SKM-1 (cell line): ENCODE measurements around the gene GOLGA8H.
"Not testable (repeated sequence)": the region's sequence is repeated elsewhere in the genome, so short reads cannot be mapped to it uniquely, and the experiment has no call there.

ENCODE experiments used
- DNase-seq: peaks from one replicate; lab custom pipeline; 2025; ENCODE audit not compliant: unreplicated experiment; lab: John Stamatoyannopoulos, UW

Gene GOLGA8H, protein sequence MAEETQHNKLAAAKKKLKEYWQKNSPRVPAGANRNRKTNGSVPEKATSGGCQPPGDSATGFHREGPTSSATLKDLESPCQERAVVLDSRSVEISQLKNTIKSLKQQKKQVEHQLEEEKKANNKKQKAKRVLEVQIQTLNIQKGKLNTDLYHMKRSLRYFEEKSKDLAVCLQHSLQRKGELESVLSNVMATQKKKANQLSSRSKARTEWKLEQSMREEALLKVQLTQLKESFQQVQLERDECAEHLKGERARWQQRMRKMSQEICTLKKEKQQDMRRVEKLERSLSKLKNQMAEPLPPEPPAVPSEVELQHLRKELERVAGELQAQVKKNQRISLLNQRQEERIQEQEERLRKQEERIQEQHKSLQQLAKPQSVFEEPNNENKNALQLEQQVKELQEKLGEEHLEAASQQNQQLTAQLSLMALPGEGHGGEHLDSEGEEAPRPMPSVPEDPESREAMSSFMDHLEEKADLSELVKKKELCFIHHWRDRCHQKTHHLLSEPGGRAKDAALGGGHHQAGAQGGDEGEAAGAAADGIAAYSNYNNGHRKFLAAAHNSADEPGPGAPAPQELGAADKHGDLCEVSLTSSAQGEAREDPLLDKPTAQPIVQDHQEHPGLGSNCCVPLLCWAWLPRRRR

DNA sequence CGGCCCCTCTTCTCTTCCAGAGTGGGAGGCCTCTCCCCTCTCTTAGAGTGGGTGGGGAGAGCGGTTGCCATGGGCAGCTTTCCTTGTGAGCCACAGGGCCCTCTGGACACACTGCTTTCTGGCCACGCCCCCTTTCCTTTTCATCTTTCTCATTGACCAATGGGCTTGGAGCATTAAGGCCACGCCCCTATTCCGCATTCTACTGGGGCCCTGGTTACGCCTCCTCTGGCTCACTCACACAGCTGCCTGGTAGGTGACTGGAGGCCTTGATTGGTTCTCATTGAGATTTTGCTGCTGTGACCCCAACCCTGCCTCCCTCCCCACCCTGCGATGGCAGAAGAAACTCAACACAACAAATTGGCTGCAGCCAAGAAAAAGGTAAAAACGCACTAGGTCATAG is at the start of gene GOLGA8H:
GOLGA8H (plus strand) TSS at position 233 of the 400 bp plus-strand sequence; CDS start at position 331, 98 bp downstream.
- not testable (repeated sequence) for DNase-seq

DNA sequence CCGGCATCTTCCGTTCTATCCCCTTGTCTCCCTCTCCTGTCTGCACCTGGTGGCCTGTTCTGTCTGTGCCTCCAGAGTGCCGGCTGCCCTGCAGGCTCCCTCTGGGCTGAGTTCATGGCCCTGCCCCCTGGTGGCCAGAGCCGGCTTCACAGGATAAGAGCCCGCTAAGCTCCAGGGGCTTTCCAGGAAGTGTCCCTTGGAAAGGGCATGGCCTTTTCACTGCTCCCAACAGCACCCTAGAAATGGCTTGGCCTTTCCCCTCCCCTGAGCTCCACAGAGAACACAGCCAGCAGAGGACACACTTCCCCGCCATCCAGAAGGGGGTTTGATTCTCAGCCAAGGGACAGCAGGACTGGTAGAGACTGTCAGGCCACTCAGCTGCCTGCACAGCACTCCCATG is 36.9 kb upstream of the GOLGA8H start:
- DNase-seq, result not testable (repeated sequence)

DNA sequence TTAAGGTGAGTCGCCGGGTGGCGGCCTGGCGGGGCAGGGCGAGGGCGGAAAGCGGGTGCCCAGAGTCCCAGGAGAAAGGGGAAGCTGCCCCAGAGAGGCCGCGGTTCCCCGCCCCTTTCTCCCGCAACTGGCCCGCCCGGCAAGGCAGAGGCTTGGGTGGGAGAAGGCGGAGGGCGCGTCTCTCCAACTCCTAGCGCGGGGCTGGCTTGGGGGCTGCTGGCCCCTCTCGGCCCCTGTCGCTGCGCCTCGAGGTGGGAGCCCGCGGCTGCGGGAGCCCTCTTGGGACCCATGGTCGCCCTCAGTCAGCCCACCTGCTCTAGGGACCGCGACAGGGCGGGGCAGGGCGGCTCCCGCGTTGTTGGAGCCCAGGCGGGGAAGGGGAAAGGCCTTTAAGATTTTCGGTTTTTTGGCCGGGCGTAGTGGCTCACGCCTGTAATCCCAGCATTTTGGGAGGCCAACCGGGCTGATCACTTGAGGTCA is 30.8 kb upstream of the GOLGA8H start:
- DNase-seq, result not testable (repeated sequence)

DNA sequence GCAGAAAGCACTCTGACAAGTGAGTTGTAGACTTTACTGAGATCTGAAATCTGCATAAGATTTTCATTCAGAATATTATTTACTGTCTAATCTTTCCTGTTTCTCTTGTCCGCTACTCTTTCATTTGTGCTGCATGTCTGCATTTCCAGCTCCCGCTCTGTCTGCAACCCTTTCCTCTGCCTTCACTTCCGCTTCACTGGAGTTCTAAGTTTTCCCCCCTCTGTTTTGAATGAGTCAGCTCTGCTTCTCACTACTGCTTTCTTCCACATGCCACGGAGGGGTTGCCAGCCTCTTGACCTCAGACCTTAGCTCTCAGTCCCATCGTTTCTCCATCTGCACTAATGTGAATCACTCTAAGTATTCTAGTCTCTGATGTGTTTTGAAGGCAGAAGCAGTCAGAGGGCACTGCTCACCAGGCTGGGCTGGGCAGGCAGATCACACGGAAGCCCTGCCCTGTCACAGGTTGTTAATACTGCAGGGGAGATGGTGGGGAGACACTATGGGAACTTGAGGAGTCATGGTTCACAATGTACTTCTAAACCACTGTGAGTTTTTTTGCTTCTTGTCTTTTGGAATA is 24.3 kb upstream of the GOLGA8H start:
- DNase-seq, result not testable (repeated sequence)

DNA sequence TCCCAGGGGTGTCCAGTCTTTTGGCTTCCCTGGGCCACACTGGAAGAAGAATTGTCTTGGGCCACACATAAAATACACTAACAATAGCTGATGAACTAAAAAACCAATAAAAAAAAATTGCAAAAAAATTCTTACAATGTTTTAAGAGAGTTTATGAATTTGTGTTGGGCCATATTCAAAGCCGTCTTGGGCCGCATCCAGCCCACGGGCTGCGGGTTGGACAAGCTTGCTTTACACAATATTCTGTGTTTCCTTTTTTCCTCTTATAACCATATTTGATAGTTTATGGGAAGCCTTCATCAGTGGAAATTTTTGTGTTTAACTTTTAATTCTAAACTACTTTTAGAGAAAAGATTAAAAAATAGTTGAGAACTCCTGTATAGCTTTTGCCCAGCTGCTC is 23.1 kb upstream of the GOLGA8H start:
- DNase-seq, result not testable (repeated sequence)

DNA sequence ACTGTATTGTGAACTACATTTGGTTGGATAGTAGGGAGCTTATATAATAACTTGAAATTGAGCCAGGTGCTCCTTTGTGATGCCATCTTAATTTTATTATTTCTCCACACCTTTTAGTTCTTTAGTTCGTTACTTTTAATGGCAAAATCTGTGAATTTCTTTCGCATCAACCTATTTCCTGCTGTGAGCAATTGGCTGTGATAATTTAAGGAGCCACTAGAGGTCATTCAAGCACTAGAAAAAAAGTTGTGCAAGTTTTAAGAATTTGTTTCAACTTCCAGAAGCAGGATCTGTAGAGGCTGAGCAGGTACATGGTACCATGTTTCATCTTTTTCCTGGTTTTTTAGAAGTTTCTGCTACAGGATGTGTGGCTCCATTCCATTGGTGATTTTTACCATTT is 4.9 kb upstream of the GOLGA8H start:
- DNase-seq, result not testable (repeated sequence)

DNA sequence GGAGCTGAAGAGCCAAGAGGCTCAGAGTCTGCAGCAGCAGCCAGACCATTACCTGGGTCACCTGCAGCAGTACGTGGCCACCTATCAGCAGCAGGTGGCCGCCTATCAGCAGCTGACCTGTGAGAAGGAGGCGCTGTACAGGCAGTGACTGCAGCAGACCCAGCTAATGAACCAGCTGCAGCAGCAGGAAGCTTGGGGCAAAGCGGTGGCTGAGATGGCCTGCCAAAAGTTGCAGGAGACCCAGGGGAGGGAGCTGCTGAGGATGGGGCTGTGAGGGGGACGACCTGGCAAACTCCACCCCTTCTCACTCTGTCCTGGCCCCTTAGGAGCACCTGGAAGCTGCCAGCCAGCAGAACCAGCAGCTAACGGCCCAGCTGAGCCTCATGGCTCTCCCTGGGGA is 8.4 kb downstream of the GOLGA8H start:
- DNase-seq, result not testable (repeated sequence)

DNA sequence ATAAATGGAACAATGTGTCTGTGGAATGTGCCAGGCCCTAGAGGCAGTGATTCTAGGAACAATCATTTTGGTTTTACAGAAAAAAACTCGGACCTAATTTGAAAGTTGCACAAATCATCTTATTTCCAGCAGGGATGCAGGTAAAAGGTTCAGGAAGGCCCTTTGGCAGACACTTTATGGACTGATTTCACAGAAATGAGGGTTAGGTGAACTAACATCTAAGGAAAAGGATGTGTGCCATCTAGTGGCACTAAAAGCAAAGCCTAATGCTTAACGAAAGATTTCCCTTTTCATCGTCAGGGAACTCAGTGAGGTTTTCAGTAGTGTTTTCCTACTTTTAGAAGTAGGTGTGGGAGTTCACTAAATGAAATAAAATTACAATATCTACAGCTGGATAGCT is 17.5 kb downstream of the GOLGA8H start:
- not testable (repeated sequence) for DNase-seq

DNA sequence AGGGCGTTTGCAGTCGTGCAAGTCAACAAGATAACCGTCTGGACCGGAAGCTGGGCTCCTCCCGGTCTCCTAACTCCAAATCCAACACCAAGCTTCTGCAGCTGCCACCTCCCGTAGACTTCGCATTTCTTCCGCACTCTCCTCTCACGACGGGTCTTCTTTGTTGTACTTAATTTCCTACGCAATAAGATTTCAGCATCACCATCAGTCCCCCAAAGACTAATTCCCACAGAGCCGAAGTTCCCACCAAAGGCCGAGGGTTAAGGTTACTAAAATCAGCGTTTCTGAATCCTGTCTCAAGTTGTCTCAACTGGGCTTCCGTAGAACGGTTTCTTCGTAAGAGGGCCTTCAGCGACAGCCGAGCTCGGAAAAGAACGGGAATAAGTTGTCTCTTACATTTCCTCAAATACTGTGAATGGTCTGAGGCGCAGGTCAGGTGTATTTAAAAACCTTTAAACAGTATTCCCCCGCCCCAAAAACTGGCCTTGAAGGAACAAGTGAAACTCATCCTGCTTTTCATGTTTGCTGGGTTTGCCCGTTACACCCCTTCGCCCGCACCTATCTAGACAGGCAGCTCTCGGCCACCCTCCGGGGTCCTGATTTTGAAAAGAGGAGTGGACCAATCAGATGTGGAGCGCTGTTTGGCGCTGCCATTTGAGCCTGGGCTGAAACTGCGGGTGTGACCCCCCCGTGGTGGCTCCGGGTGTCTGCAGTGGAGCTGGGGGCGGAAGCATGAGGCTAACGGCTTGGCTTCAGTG is 21.8 kb downstream of the GOLGA8H start, which contains the start of gene ARHGAP11B:
ARHGAP11B (plus strand) TSS at position 693 of the 758 bp plus-strand sequence.
- not testable (repeated sequence) for DNase-seq

DNA sequence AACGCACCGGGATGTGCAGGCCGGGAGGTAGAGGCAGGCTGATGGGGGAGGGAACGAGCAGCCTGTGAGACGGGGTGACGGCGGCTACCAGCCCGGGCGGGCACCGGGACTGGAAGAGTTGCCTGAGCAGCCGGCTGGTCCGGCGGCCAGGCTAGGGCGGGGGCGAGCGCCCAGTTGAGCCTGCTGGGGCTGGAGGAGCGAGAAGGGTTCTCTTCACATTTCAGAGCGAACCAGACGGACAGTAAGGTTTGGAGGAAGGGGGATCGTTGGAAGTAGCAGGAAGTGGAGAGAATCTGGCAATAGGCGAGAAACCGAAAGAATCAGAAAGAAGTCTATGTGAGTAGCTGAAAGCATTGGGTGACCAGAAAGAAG is 22.4 kb downstream of the GOLGA8H start:
- DNase-seq, result not testable (repeated sequence)

DNA sequence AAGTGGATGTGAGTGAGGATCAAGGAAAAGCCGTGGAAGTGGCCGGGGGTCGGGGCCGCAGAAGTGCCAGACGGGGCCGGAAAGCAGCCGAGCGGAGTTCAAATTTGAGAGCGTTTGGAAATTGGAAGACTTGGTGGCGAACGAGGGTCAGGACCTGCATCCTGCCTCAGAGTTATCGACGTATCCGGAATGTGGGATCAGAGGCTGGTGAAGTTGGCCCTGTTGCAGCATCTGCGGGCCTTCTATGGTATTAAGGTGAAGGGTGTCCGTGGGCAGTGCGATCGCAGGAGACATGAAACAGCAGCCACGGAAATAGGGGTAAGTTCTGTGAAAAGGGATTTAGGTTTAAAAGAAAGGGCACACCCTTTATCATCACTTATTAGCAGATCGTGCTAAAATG is 22.8 kb downstream of the GOLGA8H start:
- not testable (repeated sequence) for DNase-seq

DNA sequence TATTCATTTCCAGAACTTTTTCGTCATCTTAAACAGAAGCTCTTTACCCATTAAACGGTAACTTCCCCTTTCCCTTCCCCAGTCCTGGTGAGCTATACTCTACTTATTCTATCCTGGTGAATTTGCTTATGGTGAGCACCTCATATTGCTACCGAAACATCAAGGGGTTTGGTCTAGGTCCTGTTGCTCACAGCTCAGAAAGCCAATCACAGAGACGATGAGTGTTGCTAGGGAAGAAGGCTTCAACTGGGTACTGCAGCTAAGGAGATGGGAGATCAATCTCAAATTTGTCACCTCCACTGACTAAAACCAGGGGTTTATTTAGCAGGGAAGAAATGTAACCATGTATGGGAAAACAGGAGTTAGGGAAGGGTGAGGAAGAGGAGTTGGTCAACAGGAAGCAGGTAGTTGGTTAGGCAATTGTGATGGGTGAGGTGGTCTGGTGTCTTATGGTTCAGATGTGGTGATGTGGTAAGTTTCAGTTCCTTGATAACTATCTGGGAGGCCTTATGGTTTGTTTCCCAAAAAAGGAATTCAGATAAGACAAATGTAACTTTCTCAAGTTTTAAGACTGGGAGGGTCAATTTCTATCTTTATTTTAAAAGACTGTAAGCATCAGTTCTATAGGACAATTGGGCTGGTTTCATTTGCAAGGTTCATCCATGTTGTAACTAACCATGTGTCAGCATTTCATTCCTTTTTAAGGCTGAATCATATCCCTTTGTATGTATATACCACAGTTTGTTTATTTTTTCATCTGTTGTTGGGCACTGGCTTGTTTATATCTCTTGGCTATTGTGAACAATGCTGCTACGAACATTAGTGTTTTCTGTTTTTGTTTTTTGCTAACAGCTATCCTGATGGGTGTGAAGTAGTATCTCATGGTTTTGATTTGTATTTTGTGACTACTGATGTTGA is 46.4 kb downstream of the GOLGA8H start:
- peak; percentile 23 for DNase-seq

DNA sequence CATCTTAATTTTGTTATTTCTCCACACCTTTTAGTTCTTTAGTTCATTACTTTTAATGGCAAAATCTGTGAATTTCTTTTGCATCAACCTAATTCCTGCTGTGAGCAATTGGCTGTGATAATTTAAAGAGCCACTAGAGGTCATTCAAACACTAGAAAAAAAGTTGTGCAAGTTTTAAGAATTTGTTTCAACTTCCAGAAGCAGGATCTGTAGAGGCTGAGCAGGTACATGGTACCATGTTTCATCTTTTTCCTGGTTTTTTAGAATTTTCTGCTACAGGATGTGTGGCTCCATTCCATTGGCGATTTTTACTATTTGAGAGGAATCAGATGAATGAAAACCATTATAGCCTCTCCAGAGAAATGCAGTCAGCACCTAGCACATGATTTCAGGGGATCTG is 57.3 kb downstream of the GOLGA8H start:
- not testable (repeated sequence) for DNase-seq
